Caco-2 (cell line): ENCODE measurements around the gene MACROD2. TPM values are rescaled to one million over a fixed set of nuclear protein-coding genes. Genes with fewer than 3 reads are reported as not detected.

Source experiments
- BruUV-seq: library from RNA; stranded (reverse); fragments of 400-500 nt; replicated peaks from 2 replicates; lab custom pipeline; 2021; lab: Mats Ljungman, UMichigan
- CTCF ChIA-PET: fragments of 300-600 bp; sonication (Branson Sonifier 250); formaldehyde crosslinking; loops from one replicate; lab custom pipeline; 2022; ENCODE audit warnings: antibody characterized with exemption; lab: Charles Lee
- POLR2A ChIA-PET: fragments of 300-600 bp; sonication (Branson Sonifier 250); formaldehyde crosslinking; loops from one replicate; lab custom pipeline; 2022; ENCODE audit warnings: antibody characterized with exemption; lab: Charles Lee
- DNase-seq, 2 experiments: peaks; one replicate each; pipeline versions ENCODE4 v3.0.0 to v3.0.0-alpha.2; 2020 to 2022
- H3K27me3 ChIP-seq: replicated peaks from 2 replicates; pipeline ENCODE4 v1.6.0; 2011; ENCODE audit warnings: low read length; ENCODE audit not compliant: control insufficient read depth, insufficient read depth
- H3K36me3 ChIP-seq: 2 replicates; pipeline ENCODE4 v1.5.1; 2011; ENCODE audit warnings: low read length; ENCODE audit not compliant: control insufficient read depth, insufficient read depth
- H3K4me1 ChIP-seq: fragments of 250-450 bp; sonication (Bioruptor Pico); 2 replicates; pipeline ENCODE4 v1.5.1; 2020; ENCODE audit warnings: mild to moderate bottlenecking
- H3K4me3 ChIP-seq: 2 replicates; pipeline ENCODE4 v1.5.1; 2011; ENCODE audit warnings: low read depth, mild to moderate bottlenecking, control low read depth, low read length
- H3K9me3 ChIP-seq: fragments of 250-450 bp; sonication (Bioruptor Pico); 2 replicates; pipeline ENCODE4 v1.5.1; 2020; ENCODE audit warnings: mild to moderate bottlenecking, moderate library complexity
- H3K27ac Mint-ChIP-seq: one replicate; pipeline ENCODE4 v1.8.0; 2022; ENCODE audit warnings: mixed read lengths; ENCODE audit not compliant: unreplicated experiment
- H3K27me3 Mint-ChIP-seq: one replicate; pipeline ENCODE4 v1.8.0; 2022; ENCODE audit warnings: mixed read lengths; ENCODE audit not compliant: insufficient read depth, unreplicated experiment
- H3K36me3 Mint-ChIP-seq: one replicate; pipeline ENCODE4 v1.8.0; 2022; ENCODE audit warnings: mild to moderate bottlenecking, mixed read lengths; ENCODE audit not compliant: insufficient read depth, unreplicated experiment
- H3K4me1 Mint-ChIP-seq: one replicate; pipeline ENCODE4 v1.8.0; 2022; ENCODE audit warnings: low read depth, mixed read lengths; ENCODE audit not compliant: unreplicated experiment
- H3K4me3 Mint-ChIP-seq: one replicate; pipeline ENCODE4 v1.8.0; 2022; ENCODE audit warnings: mild to moderate bottlenecking, moderate library complexity, mixed read lengths; ENCODE audit not compliant: unreplicated experiment
- H3K9me3 Mint-ChIP-seq: one replicate; pipeline ENCODE4 v1.8.0; 2022; ENCODE audit warnings: mixed read lengths; ENCODE audit not compliant: unreplicated experiment
- intact Hi-C: fragments of 100-400 bp; cut with micrococcal nuclease; formaldehyde crosslinking; loops from one replicate; pipeline ENCODE4 v1.10.0; 2022; ENCODE audit not compliant: unreplicated experiment
- total RNA-seq: library from RNA; stranded (reverse); gene quantifications from 2 replicates; pipeline ENCODE4 v1.2.3, GENCODE V29; 2022
- TF ChIP-seq, protein P1 (sequence below), 2 experiments: fragments of 200-600 bp in 1 of 2; IDR thresholded peaks; 1 replicate in 1 of 2; 2 replicates in 1 of 2; pipeline versions ENCODE4 v1.5.1 to v1.8.0; 2011 to 2022; ENCODE audit warnings: antibody characterized with exemption in 1 of 2, control low read depth in 1 of 2, inconsistent platforms in 1 of 2, low read depth in 1 of 2, low read length in 1 of 2, mild to moderate bottlenecking in 1 of 2, moderate library complexity in 1 of 2; ENCODE audit not compliant: insufficient read depth in 1 of 2, severe bottlenecking in 1 of 2, unreplicated experiment in 1 of 2

MACROD2 gene
- total RNA-seq, 1 experiment from 2014 or later = 6.4 TPM

DNA sequence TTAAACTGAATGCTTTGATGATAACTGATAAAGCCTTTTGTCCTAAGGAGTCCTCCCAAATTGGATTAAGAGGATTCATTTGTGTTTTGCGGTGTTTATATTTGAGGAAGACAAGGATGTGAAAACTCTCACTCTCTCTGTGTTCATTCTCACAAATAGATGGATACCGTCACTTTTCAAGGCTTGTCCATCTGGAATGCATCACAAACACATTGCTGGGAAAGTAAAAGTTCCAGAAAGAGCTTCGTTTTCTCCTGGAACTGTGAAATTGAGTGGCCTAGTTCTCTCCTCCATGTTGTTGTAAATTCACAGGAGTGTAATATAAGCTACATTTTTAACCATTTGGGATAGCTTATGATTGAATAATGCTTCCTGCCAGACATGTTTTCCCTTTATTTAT, 923.7 kb downstream of the MACROD2 start:
- ChIA-PET POLR2A (no interaction called here), CTCF (no interaction called here)
- DNase-seq = no peak
- Mint-ChIP-seq H3K9me3 (no peaks in the 10 kb centered on the region), H3K4me1 (peaks cover 9% of the 10 kb centered on the region), H3K4me3 (no peak overlapping the region), H3K27ac (no peak overlapping the region), H3K36me3 (no peaks in the 10 kb centered on the region), H3K27me3 (no peaks in the 10 kb centered on the region)
- no peak overlapping the region for H3K4me3 ChIP-seq
- 0 out of 2 replicates have a peak, but pooled peaks cover 6% of the 10 kb centered on the region for H3K4me1 ChIP-seq
- TF ChIP-seq, protein P1, sequence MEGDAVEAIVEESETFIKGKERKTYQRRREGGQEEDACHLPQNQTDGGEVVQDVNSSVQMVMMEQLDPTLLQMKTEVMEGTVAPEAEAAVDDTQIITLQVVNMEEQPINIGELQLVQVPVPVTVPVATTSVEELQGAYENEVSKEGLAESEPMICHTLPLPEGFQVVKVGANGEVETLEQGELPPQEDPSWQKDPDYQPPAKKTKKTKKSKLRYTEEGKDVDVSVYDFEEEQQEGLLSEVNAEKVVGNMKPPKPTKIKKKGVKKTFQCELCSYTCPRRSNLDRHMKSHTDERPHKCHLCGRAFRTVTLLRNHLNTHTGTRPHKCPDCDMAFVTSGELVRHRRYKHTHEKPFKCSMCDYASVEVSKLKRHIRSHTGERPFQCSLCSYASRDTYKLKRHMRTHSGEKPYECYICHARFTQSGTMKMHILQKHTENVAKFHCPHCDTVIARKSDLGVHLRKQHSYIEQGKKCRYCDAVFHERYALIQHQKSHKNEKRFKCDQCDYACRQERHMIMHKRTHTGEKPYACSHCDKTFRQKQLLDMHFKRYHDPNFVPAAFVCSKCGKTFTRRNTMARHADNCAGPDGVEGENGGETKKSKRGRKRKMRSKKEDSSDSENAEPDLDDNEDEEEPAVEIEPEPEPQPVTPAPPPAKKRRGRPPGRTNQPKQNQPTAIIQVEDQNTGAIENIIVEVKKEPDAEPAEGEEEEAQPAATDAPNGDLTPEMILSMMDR (IDR thresholded peaks at IDR 0.05; ENCODE audit: insufficient read depth in 1 of 2, low read depth in 1 of 2, low read length in 1 of 2, severe bottlenecking in 1 of 2, unreplicated experiment in 1 of 2) = no peak
- H3K27me3 ChIP-seq = no peaks in the 10 kb centered on the region
- H3K36me3 ChIP-seq = no peaks in the 10 kb centered on the region
- BruUV-seq = no TSS peak
- no peaks in the 10 kb centered on the region for H3K9me3 ChIP-seq
- intact Hi-C loops = no loop called here

DNA sequence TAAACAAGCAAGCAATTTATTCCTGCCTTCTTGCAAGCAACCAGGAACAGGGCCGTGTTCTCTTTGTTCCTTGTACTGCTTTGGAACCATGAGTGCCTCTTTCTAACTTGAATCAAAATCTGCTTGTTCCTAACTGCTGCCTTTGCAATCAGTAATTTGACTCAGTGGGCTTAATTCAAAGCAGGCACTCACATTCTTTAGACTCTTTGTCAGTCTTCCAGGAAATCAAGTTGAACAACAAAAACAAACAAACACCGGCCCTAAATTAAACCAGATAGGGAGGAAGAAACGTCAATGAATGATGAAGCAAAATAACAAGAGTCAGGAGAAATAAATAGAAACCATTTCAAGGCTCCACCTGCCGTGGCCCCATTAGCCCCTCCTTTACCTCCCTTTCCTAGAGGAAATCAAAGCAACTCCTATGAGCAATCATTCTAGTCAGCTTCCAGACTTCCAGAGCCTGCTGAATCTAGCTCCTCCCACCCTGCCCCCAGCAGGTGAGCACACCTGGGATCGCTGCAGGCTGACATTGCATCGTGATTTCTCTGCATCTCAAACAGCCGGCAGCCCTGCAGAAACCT, 924.3 kb downstream of the MACROD2 start:
- POLR2A ChIA-PET = no interaction called here
- Mint-ChIP-seq H3K9me3 (no peaks in the 10 kb centered on the region), H3K27ac (peak overlapping the region; percentile 30), H3K36me3 (no peaks in the 10 kb centered on the region), H3K4me3 (peak overlapping the region; percentile 54), H3K4me1 (peaks cover 9% of the 10 kb centered on the region), H3K27me3 (no peaks in the 10 kb centered on the region)
- no peaks in the 10 kb centered on the region for H3K27me3 ChIP-seq
- TF ChIP-seq, protein P1 (IDR thresholded peaks at IDR 0.05; ENCODE audit: insufficient read depth in 1 of 2, low read depth in 1 of 2, low read length in 1 of 2, severe bottlenecking in 1 of 2, unreplicated experiment in 1 of 2) = no peak
- CTCF ChIA-PET = no interaction called here
- no peak overlapping the region for H3K4me3 ChIP-seq
- no peaks in the 10 kb centered on the region for H3K9me3 ChIP-seq
- intact Hi-C loops = no loop called here
- BruUV-seq = no TSS peak
- H3K4me1 ChIP-seq = peaks cover 8% of the 10 kb centered on the region; the same call in 1 of the 2 replicates
- H3K36me3 ChIP-seq = no peaks in the 10 kb centered on the region
- DNase-seq = peak; percentile 62 to 67

DNA sequence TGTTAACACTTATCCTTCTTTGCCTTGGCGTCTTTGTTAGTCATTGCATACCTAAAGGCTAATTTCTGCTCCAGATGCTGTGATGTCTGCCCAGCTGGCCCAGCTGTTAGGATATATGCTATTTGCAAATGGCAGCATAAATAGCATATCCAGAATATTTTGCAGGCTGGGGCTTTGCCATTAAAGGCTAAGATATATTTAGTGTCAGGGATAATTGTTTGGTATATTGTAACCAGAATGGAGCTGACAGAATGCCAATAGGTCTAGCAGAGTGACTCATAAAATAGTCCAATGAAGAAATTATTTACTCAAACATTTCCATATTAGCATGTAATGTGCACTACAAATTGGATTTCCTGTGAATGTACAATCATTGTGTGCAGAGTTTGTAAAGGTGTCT, 926.2 kb downstream of the MACROD2 start:
- H3K9me3 ChIP-seq = no peaks in the 10 kb centered on the region
- no peaks in the 10 kb centered on the region for H3K27me3 ChIP-seq
- H3K4me3 ChIP-seq = no peak overlapping the region
- Mint-ChIP-seq H3K4me3 (no peak overlapping the region), H3K27ac (no peak overlapping the region), H3K27me3 (no peaks in the 10 kb centered on the region), H3K9me3 (no peaks in the 10 kb centered on the region), H3K4me1 (peaks cover 9% of the 10 kb centered on the region), H3K36me3 (no peaks in the 10 kb centered on the region)
- intact Hi-C loops = no loop called here
- H3K36me3 ChIP-seq = no peaks in the 10 kb centered on the region
- TF ChIP-seq, protein P1 (IDR thresholded peaks at IDR 0.05; ENCODE audit: insufficient read depth in 1 of 2, low read depth in 1 of 2, low read length in 1 of 2, severe bottlenecking in 1 of 2, unreplicated experiment in 1 of 2) = no peak
- ChIA-PET CTCF (no interaction called here), POLR2A (no interaction called here)
- peaks cover 10% of the 10 kb centered on the region; the same call in 1 of the 2 replicates for H3K4me1 ChIP-seq
- DNase-seq = no peak
- BruUV-seq = no TSS peak
